Endothelial cell of umbilical vein (primary cell): ENCODE data around the gene ZNF441. TPM values are rescaled to one million over a fixed set of nuclear protein-coding genes. Genes with fewer than 3 reads are reported as not detected.
"Not testable (repeated sequence)": the region's sequence is repeated elsewhere in the genome, so short reads cannot be mapped to it uniquely, and the experiment has no call there.

ENCODE experiments used
- BruUV-seq: library from RNA; stranded (reverse); fragments of 400-500 nt; replicated peaks from 2 replicates; lab custom pipeline; 2021; lab: Mats Ljungman, UMichigan
- CTCF ChIA-PET: fragments of 300-600, 350-600 bp; sonication (Branson Sonifier 250); formaldehyde crosslinking; loops from one replicate; lab custom pipeline; 2021; ENCODE audit warnings: antibody characterized with exemption, inconsistent platforms; lab: Charles Lee
- POLR2A ChIA-PET: fragments of 300-600, 350-600 bp; sonication (Branson Sonifier 250); formaldehyde crosslinking; loops from one replicate; lab custom pipeline; 2021; ENCODE audit warnings: antibody characterized with exemption, inconsistent platforms; lab: Charles Lee
- DNase-seq: peaks from one replicate; pipeline ENCODE4 v3.0.0-alpha.2; 2011; ENCODE audit warnings: low read depth, low spot score
- FAIRE-seq: peaks from 2 replicates; lab custom pipeline; 2011; peaks lifted over from hg19 to GRCh38; lab: Jason Lieb, UNC
- H2AFZ ChIP-seq: 2 replicates; pipeline ENCODE4 v1.6.0; 2012; ENCODE audit warnings: low read depth, low read length, control low read depth, inconsistent platforms
- H3K27ac ChIP-seq: 2 replicates; pipeline ENCODE4 v1.5.1; 2011; ENCODE audit warnings: low read depth, mild to moderate bottlenecking, control low read depth, low read length, moderate library complexity; ENCODE audit not compliant: insufficient read depth
- H3K27me3 ChIP-seq, 2 experiments: 2 replicates each; pipeline versions ENCODE4 v1.6.0 to v1.6.1; 2011; ENCODE audit warnings: low read length in 2 of 2, mixed read lengths in 1 of 2; ENCODE audit not compliant: control insufficient read depth in 2 of 2, insufficient read depth in 2 of 2
- H3K36me3 ChIP-seq, 2 experiments: 2 replicates in 1 of 2; 3 replicates in 1 of 2; pipeline ENCODE4 v1.5.1; 2011; ENCODE audit warnings: low read length in 2 of 2, mild to moderate bottlenecking in 1 of 2, moderate library complexity in 1 of 2; ENCODE audit not compliant: control insufficient read depth in 2 of 2, insufficient read depth in 2 of 2; ENCODE audit errors: extremely low read depth in 1 of 2
- H3K4me1 ChIP-seq: 3 replicates; pipeline ENCODE4 v1.5.1; 2011; ENCODE audit warnings: mild to moderate bottlenecking, low read length; ENCODE audit not compliant: control insufficient read depth, insufficient read depth; ENCODE audit errors: extremely low read depth
- H3K4me2 ChIP-seq: 2 replicates; pipeline ENCODE4 v1.6.1; 2011; ENCODE audit warnings: low read length, control low read depth, mixed read lengths; ENCODE audit not compliant: insufficient read depth
- H3K4me3 ChIP-seq, 3 experiments: fragments of 200-600 bp in 1 of 3; sonication (generic), shearing (Covaris generic) in 1 of 3; replicated peaks in 1 of 3; 2 replicates each; pipeline ENCODE4 v1.5.1; 2011 to 2016; ENCODE audit warnings: control low read depth in 3 of 3, low read length in 3 of 3, mild to moderate bottlenecking in 2 of 3, inconsistent platforms in 1 of 3, low read depth in 1 of 3, moderate library complexity in 1 of 3; ENCODE audit not compliant: insufficient read depth in 1 of 3
- H3K79me2 ChIP-seq: 2 replicates; pipeline ENCODE4 v1.6.0; 2012; ENCODE audit warnings: low read length, inconsistent platforms; ENCODE audit not compliant: control insufficient read depth, insufficient read depth
- H3K9ac ChIP-seq: replicated peaks from 2 replicates; pipeline ENCODE3; 2011; ENCODE audit warnings: low read length, control low read depth; ENCODE audit not compliant: insufficient read depth; ENCODE audit errors: extremely low read depth
- H3K9me1 ChIP-seq: replicated peaks from 3 replicates; pipeline ENCODE4 v1.6.0; 2011; ENCODE audit warnings: mild to moderate bottlenecking, low read length; ENCODE audit not compliant: control insufficient read depth, insufficient read depth; ENCODE audit errors: extremely low read depth
- H3K9me3 ChIP-seq: replicated peaks from 2 replicates; pipeline ENCODE4 v1.5.1; 2012; ENCODE audit warnings: low read length, inconsistent platforms; ENCODE audit not compliant: control insufficient read depth, insufficient read depth
- H4K20me1 ChIP-seq: replicated peaks from 2 replicates; pipeline ENCODE3; 2011; ENCODE audit warnings: mild to moderate bottlenecking, low read length; ENCODE audit not compliant: control insufficient read depth, insufficient read depth; ENCODE audit errors: extremely low read depth
- EZH2 ChIP-seq: IDR thresholded peaks from 2 replicates; pipeline ENCODE4 v1.6.1; 2012; ENCODE audit warnings: borderline replicate concordance, low read depth, mild to moderate bottlenecking, moderate library complexity, low read length, inconsistent platforms; ENCODE audit not compliant: severe bottlenecking
- FOS ChIP-seq: IDR thresholded peaks from 2 replicates; pipeline ENCODE4 v1.6.1; 2011; ENCODE audit warnings: mild to moderate bottlenecking, low read length, moderate library complexity, borderline replicate concordance; ENCODE audit not compliant: insufficient read depth
- GATA2 ChIP-seq: IDR thresholded peaks from 2 replicates; pipeline ENCODE4 v1.7.0; 2011; ENCODE audit warnings: low read depth, mild to moderate bottlenecking, moderate library complexity, mixed read lengths, low read length; ENCODE audit not compliant: insufficient read length, insufficient read depth
- JUN ChIP-seq: IDR thresholded peaks from 2 replicates; pipeline ENCODE4 v1.6.1; 2011; ENCODE audit warnings: borderline replicate concordance, low read depth; ENCODE audit not compliant: insufficient read length, insufficient read depth
- MYC ChIP-seq: IDR thresholded peaks from one replicate; pipeline ENCODE4 v1.6.1; 2011; ENCODE audit warnings: mild to moderate bottlenecking, low read depth, low read length
- POLR2A ChIP-seq: IDR thresholded peaks from 2 replicates; pipeline ENCODE4 v1.6.1; 2012; ENCODE audit warnings: low read depth, mild to moderate bottlenecking, control low read depth, low read length
- POLR2AphosphoS5 ChIP-seq: IDR thresholded peaks from 2 replicates; pipeline ENCODE4 v1.6.1; 2012; ENCODE audit warnings: low read depth, mild to moderate bottlenecking, control low read depth, low read length, moderate library complexity; ENCODE audit not compliant: insufficient read depth
- dilution Hi-C: fragments of 300-500 bp; cut with MboI; formaldehyde crosslinking; loops from one replicate; pipeline ENCODE4 v1.15.0; 2019; ENCODE audit warnings: low sequenced_read_pairs; ENCODE audit not compliant: extremely low pct_ligation_motif_present
- intact Hi-C: fragments of 100-400 bp; cut with micrococcal nuclease; formaldehyde crosslinking; loops from one replicate; pipeline ENCODE4 v1.10.0; 2022
- polyA plus RNA-seq, 4 experiments: library from polyadenylated mRNA; depleted of rRNA in 3 of 4; stranded (reverse) in 3 of 4; unstranded in 1 of 4; fragments of >200 nt; gene quantifications; 2 replicates each; pipeline versions ENCODE4 v1.2.1 to v1.2.3, GENCODE V29; 2011 to 2012; ENCODE audit warnings: missing spikeins in 1 of 4
- total RNA-seq: library from RNA; stranded (reverse); gene quantifications from 2 replicates; pipeline ENCODE4 v1.2.3, GENCODE V29; 2021
- TF ChIP-seq, protein P1 (sequence below), 2 donors: IDR thresholded peaks; 1 replicate in 1 of 2; 2 replicates in 1 of 2; pipeline ENCODE4 v1.5.1; 2011; ENCODE audit warnings: low read length in 2 of 2, mild to moderate bottlenecking in 2 of 2, moderate library complexity in 2 of 2, control low read depth in 1 of 2, inconsistent platforms in 1 of 2, low read depth in 1 of 2; ENCODE audit not compliant: insufficient read depth in 1 of 2; ENCODE audit errors: extremely low read depth in 1 of 2
- TF ChIP-seq, protein P2 (sequence below): IDR thresholded peaks from 2 replicates; pipeline ENCODE4 v1.6.1; 2011; ENCODE audit not compliant: insufficient read depth, insufficient read length

ZNF441 gene
- total and polyA plus RNA-seq, 2 donors (not counting 3 experiments of a cell fraction or from before 2014, with no cell fraction given): 1.9 to 4.5 TPM

DNA sequence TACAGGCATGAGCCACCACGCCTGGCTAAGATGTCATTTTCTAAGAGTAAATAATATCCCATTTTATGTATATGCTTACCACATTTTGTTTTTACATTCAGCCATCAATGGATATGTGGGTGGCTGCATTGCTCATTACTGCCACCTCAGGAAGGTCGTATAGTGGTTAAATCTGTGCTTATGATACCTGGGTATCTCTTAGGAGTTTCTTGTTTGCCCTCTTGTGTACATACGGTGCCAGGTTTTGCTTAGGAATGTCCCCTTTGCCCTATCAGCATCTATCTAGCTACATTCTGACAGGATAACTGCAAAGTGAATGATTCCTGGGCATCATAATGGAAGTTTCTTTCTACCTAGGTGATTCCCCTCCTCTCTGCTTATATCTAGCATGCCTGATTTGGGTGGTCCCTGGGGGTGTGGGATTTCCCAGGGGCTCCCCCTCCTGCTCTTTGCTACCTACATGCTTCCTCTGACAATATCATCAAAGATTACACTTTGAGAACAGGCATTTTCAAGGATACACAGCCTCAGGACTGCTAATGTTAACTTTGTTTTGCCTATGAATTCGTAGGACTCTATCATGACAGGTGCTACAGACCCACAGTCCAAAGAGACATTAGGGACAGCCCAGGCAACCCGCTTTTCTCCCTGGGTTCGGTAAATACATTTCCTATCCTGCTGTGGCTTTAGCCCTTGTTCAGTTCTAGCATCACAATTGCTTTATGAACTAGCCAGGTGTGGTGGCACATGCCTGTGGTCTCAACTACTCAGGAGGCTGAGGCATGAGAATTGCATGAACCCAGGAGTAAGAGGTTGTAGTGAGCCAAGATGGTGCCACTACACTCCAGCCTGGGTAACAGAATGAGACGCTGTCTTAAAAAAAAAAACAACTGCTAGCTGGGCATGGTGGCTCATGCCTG, 62.4 kb downstream of the ZNF441 start:
- H2AFZ ChIP-seq, H3K79me2 ChIP-seq, dilution Hi-C loops, H3K27ac ChIP-seq, FAIRE-seq, CTCF ChIA-PET, H3K4me1 ChIP-seq, H3K9ac ChIP-seq, POLR2A ChIA-PET, H3K36me3 ChIP-seq, DNase-seq, H4K20me1 ChIP-seq, H3K27me3 ChIP-seq, H3K9me1 ChIP-seq, BruUV-seq, H3K4me2 ChIP-seq, intact Hi-C loops, H3K4me3 ChIP-seq: not testable (repeated sequence)
- H3K9me3 ChIP-seq: peaks cover 14% of the 10 kb centered on the region

DNA sequence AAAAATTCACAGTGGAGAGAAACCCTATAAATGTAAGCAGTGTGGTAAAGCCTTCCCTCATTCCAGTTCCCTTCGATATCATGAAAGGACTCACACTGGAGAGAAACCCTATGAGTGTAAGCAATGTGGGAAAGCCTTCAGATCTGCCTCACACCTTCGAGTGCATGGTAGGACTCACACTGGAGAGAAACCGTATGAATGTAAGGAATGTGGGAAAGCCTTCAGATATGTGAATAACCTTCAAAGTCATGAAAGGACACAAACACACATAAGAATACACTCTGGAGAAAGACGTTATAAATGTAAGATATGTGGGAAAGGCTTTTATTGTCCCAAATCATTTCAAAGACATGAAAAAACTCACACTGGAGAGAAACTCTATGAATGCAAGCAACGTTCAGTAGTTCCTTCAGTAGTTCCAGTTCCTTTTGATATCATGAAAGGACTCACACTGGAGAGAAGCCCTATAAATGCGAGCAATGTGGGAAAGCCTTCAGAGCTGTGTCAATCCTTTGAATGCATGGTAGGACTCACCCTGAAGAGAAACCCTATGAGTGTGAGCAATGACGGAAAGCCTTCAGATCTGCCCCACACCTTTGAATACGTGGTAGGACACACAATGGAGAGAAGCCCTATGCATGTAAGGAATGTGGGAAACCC, 65.6 kb downstream of the ZNF441 start:
- POLR2A ChIA-PET: no interaction called here
- TF ChIP-seq MYC (no peak), POLR2AphosphoS5 (no peak), POLR2A (no peak), EZH2 (no peak), FOS (no peak), JUN (no peak), GATA2 (no peak)
- TF ChIP-seq, protein P1, sequence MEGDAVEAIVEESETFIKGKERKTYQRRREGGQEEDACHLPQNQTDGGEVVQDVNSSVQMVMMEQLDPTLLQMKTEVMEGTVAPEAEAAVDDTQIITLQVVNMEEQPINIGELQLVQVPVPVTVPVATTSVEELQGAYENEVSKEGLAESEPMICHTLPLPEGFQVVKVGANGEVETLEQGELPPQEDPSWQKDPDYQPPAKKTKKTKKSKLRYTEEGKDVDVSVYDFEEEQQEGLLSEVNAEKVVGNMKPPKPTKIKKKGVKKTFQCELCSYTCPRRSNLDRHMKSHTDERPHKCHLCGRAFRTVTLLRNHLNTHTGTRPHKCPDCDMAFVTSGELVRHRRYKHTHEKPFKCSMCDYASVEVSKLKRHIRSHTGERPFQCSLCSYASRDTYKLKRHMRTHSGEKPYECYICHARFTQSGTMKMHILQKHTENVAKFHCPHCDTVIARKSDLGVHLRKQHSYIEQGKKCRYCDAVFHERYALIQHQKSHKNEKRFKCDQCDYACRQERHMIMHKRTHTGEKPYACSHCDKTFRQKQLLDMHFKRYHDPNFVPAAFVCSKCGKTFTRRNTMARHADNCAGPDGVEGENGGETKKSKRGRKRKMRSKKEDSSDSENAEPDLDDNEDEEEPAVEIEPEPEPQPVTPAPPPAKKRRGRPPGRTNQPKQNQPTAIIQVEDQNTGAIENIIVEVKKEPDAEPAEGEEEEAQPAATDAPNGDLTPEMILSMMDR (IDR thresholded peaks at IDR 0.05; ENCODE audit: extremely low read depth in 1 of 2, insufficient read depth in 1 of 2, low read depth in 1 of 2, low read length in 2 of 2): no peak
- TF ChIP-seq, protein P2, sequence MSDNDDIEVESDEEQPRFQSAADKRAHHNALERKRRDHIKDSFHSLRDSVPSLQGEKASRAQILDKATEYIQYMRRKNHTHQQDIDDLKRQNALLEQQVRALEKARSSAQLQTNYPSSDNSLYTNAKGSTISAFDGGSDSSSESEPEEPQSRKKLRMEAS: no peak
- H3K9me1 ChIP-seq: no peaks in the 10 kb centered on the region
- no peaks in the 10 kb centered on the region for H4K20me1 ChIP-seq
- no peaks in the 10 kb centered on the region for H3K27me3 ChIP-seq
- no peak overlapping the region for H3K4me2 ChIP-seq
- H2AFZ ChIP-seq: no peak overlapping the region
- H3K9me3 ChIP-seq: peaks cover 15% of the 10 kb centered on the region
- H3K79me2 ChIP-seq: no peaks in the 10 kb centered on the region
- H3K4me3 ChIP-seq: no peak overlapping the region
- intact Hi-C loops: no loop called here
- no peaks in the 10 kb centered on the region for H3K4me1 ChIP-seq
- H3K36me3 ChIP-seq: peaks cover 3 to 8% of the 10 kb centered on the region in 2 experiments
- no peak overlapping the region for H3K9ac ChIP-seq
- dilution Hi-C loops: no loop called here
- DNase-seq: no peak
- CTCF ChIA-PET: no interaction called here
- H3K27ac ChIP-seq: no peak overlapping the region
- no TSS peak for BruUV-seq
- no peak for FAIRE-seq
